ENCODE results near the gene RLIM. TPM values are rescaled to one million over a fixed set of nuclear protein-coding genes. Genes with fewer than 3 reads are reported as not detected.
A peak's percentile ranks its signal among the peaks of the same experiment; 100 is the strongest.

Gene RLIM
- total RNA-seq, 1 donor from 2014 or later = 50.9 TPM

DNA sequence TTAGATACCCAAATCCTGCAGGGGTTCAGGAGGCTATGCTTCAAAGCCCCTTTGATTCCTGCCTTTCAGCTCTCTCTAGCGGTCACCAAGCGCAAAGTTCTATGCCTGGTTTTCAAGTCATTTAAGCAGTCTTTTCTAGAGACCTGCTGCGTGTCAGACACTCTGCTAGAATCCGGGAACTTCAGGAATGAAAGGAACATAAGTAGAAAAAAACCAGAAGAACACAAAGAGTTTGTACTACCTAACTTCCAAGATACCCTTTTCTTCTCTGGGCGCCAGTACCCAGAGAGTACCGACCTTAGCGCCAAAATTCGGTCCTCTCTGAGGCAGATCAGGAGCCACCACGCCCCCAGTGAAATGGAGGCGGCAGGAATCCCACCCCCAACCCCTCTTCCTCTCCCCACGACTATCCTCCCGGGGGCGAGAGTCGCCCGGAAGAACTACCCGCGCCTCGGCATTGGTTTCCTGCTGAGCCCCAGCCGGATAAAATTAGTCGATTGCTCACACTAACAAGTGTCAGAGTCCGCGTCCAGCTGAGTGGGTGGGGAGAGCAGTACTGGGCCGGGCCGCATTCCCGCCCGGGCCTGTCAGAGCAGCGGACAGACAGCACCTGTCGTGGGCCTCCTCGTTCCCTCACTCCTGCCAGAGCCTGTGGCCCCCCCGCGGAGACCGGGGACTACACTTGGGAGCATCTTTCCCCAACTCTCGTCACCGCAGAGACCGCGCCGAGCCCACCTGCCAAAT lies 78.8 kb downstream of the RLIM start:
- Mint-ChIP-seq H3K4me3 (peak overlapping the region; percentile 69), H3K36me3 (peaks cover 5% of the 10 kb centered on the region), H3K4me1 (peaks cover 7% of the 10 kb centered on the region), H3K9me3 (peaks cover 7% of the 10 kb centered on the region), H3K27ac (peak overlapping the region; percentile 87), H3K27me3 (ENCODE audit: low read depth) (no peaks in the 10 kb centered on the region)
- TF ChIP-seq CTCF (IDR thresholded peaks at IDR 0.05; ENCODE audit: unreplicated experiment) = no peak
- DNase-seq (ENCODE audit: low spot score in 2 of 2, unreplicated experiment in 2 of 2) = peak in 1 of 2 experiments; percentile 48

Other genes with a start within 250 kb of the RLIM start
- 14.8 to 15.2 TPM (median 15.0 TPM) in 3 replicates for gene SLC16A2, start 193.1 kb downstream of the RLIM start, total RNA-seq

All from mesothelial cell of epicardium (in vitro differentiated cells).